Epithelial cell of proximal tubule (primary cell): ENCODE measurements around the gene STAT3. TPM values are rescaled to one million over a fixed set of nuclear protein-coding genes. Genes with fewer than 3 reads are reported as not detected.

Experiments used
- DNase-seq: peaks from one replicate; pipeline ENCODE4 v3.0.0-alpha.2; 2011; ENCODE audit warnings: low read depth
- H3K4me3 ChIP-seq: 2 replicates; pipeline ENCODE4 v1.5.1; 2011; ENCODE audit warnings: low read depth, mild to moderate bottlenecking, low read length
- CTCF ChIP-seq: conservative IDR thresholded peaks from 2 replicates; pipeline ENCODE4 v1.5.1; 2012; ENCODE audit warnings: low read depth, mild to moderate bottlenecking, low read length
- total RNA-seq: library from RNA; depleted of rRNA; stranded (reverse); fragments of >200 nt; gene quantifications from 2 replicates; pipeline ENCODE4 v1.2.3, GENCODE V29; 2015

The STAT3 gene
- total RNA-seq, 1 donor from 2014 or later, result 63.0 TPM

GRCh38 chr17:42271779-42272035 lies 116.5 kb downstream of the STAT3 start:
- no peak overlapping the region for H3K4me3 ChIP-seq
- TF ChIP-seq CTCF, result no peak
- DNase-seq, result no peak

GRCh38 chr17:42271006-42271778 lies 117.0 kb downstream of the STAT3 start:
- DNase-seq, result no peak
- no peak for TF ChIP-seq CTCF

GRCh38 chr17:42270596-42270995 lies 117.6 kb downstream of the STAT3 start:
- no peak overlapping the region for H3K4me3 ChIP-seq
- no peak for DNase-seq
- TF ChIP-seq CTCF, result no peak

More at GRCh38 chr17:42271006-42271778, 117.0 kb downstream of the STAT3 start:
- no peak overlapping the region for H3K4me3 ChIP-seq

- DNase-seq, result no peak
- H3K4me3 ChIP-seq, result no peak overlapping the region
- TF ChIP-seq CTCF, result no peak
Observed at GRCh38 chr17:42270170-42270535, 118.1 kb downstream of the STAT3 start.

- H3K4me3 ChIP-seq, result no peak overlapping the region
- no peak for DNase-seq
- TF ChIP-seq CTCF, result no peak
Observed at GRCh38 chr17:42268236-42268635, 120.0 kb downstream of the STAT3 start.

GRCh38 chr17:42266918-42267766 lies 121.1 kb downstream of the STAT3 start:
- no peak overlapping the region for H3K4me3 ChIP-seq
- no peak for TF ChIP-seq CTCF
- DNase-seq, result no peak
